Neuronal stem cell (in vitro differentiated cells): Measurements from ENCODE around the gene PARD3B.

Source experiments
- DNase-seq: peaks from one replicate; pipeline ENCODE4 v3.0.0-alpha.2; 2013; ENCODE audit warnings: low spot score
- H2AFZ ChIP-seq: one replicate; pipeline ENCODE4 v1.6.1; 2013; ENCODE audit warnings: mild to moderate bottlenecking, low read length, inconsistent platforms
- H2AK5ac ChIP-seq: 2 replicates; pipeline ENCODE4 v1.6.1; 2013; ENCODE audit warnings: low read depth, mild to moderate bottlenecking, inconsistent platforms, low read length, moderate library complexity, mixed read lengths
- H2BK120ac ChIP-seq: 2 replicates; pipeline ENCODE4 v1.6.1; 2013; ENCODE audit warnings: low read depth, mild to moderate bottlenecking, inconsistent platforms, low read length, moderate library complexity, mixed read lengths
- H2BK12ac ChIP-seq: one replicate; pipeline ENCODE4 v1.6.1; 2013; ENCODE audit warnings: low read length, inconsistent platforms
- H2BK15ac ChIP-seq: 2 replicates; pipeline ENCODE4 v1.6.1; 2013; ENCODE audit warnings: mild to moderate bottlenecking, low read length, inconsistent platforms, mixed read lengths
- H2BK5ac ChIP-seq: one replicate; pipeline ENCODE4 v1.6.1; 2013; ENCODE audit warnings: inconsistent platforms, mild to moderate bottlenecking, low read length, moderate library complexity
- H3K14ac ChIP-seq: one replicate; pipeline ENCODE4 v1.6.1; 2013; ENCODE audit warnings: low read length, inconsistent platforms
- H3K18ac ChIP-seq: 2 replicates; pipeline ENCODE4 v1.6.1; 2013; ENCODE audit warnings: low read length, inconsistent platforms
- H3K23ac ChIP-seq: 2 replicates; pipeline ENCODE4 v1.6.1; 2013; ENCODE audit warnings: low read depth, mild to moderate bottlenecking, mixed read lengths, low read length, inconsistent platforms; ENCODE audit not compliant: poor library complexity
- H3K27ac ChIP-seq: replicated peaks from 3 replicates; pipeline ENCODE4 v1.5.1; 2013; ENCODE audit warnings: low read length, inconsistent platforms
- H3K27me3 ChIP-seq, 3 experiments: 2 replicates each; pipeline ENCODE4 v1.6.1; 2013; ENCODE audit warnings: low read length in 3 of 3, mild to moderate bottlenecking in 2 of 3, inconsistent platforms in 1 of 3, low read depth in 1 of 3, mixed read lengths in 1 of 3, moderate library complexity in 1 of 3; ENCODE audit not compliant: control insufficient read depth in 3 of 3, insufficient read depth in 3 of 3
- H3K36me3 ChIP-seq, 2 donors: replicated peaks in 1 of 2; 2 replicates each; pipeline ENCODE4 v1.6.1; 2013; ENCODE audit warnings: low read length in 2 of 2; ENCODE audit not compliant: control insufficient read depth in 2 of 2, insufficient read depth in 2 of 2
- H3K4ac ChIP-seq: 2 replicates; pipeline ENCODE4 v1.6.1; 2013; ENCODE audit warnings: inconsistent platforms, mild to moderate bottlenecking, low read length, moderate library complexity
- H3K4me1 ChIP-seq, 2 donors: 1 replicate in 1 of 2; 2 replicates in 1 of 2; pipeline ENCODE4 v1.6.1; 2013; ENCODE audit warnings: low read length in 2 of 2, low read depth in 1 of 2; ENCODE audit not compliant: control insufficient read depth in 2 of 2, insufficient read depth in 1 of 2
- H3K4me2 ChIP-seq: one replicate; pipeline ENCODE4 v1.6.1; 2013; ENCODE audit warnings: mild to moderate bottlenecking, low read length, inconsistent platforms; ENCODE audit not compliant: insufficient read depth, poor library complexity, severe bottlenecking
- H3K4me3 ChIP-seq, 2 donors: 2 replicates each; pipeline ENCODE4 v1.5.1; 2013; ENCODE audit warnings: low read length in 2 of 2, mild to moderate bottlenecking in 2 of 2, inconsistent platforms in 1 of 2, moderate library complexity in 1 of 2
- H3K79me1 ChIP-seq: one replicate; pipeline ENCODE4 v1.6.1; 2013; ENCODE audit warnings: low read depth, mild to moderate bottlenecking, inconsistent platforms, low read length, moderate library complexity
- H3K9ac ChIP-seq: one replicate; pipeline ENCODE4 v1.6.1; 2013; ENCODE audit warnings: mild to moderate bottlenecking, low read depth, low read length, inconsistent platforms; ENCODE audit not compliant: poor library complexity
- H3K9me3 ChIP-seq, 2 donors: replicated peaks in 1 of 2; 2 replicates each; pipeline versions ENCODE3 to v1.6.1; 2013; ENCODE audit warnings: low read length in 2 of 2, mild to moderate bottlenecking in 2 of 2, inconsistent platforms in 1 of 2, low read depth in 1 of 2, mixed read lengths in 1 of 2, moderate library complexity in 1 of 2; ENCODE audit not compliant: control insufficient read depth in 2 of 2, insufficient read depth in 1 of 2
- H4K8ac ChIP-seq: one replicate; pipeline ENCODE4 v1.6.1; 2013; ENCODE audit warnings: low read depth, mild to moderate bottlenecking, inconsistent platforms, low read length, moderate library complexity
- H4K91ac ChIP-seq: one replicate; pipeline ENCODE4 v1.6.1; 2013; ENCODE audit warnings: low read length, low read depth, mild to moderate bottlenecking, inconsistent platforms; ENCODE audit not compliant: poor library complexity
- WGBS, 2 donors: extraction: QIAGEN DNeasy Blood & Tissue Kit; methylation state at CpG; one replicate each; pipeline ENCODE4 v1.1.7; 2013; ENCODE audit warnings: missing lambda C conversion rate in 2 of 2, mixed read lengths in 1 of 2; ENCODE audit not compliant: insufficient read length in 2 of 2, insufficient replicate concordance in 1 of 2; ENCODE audit errors: extremely low coverage in 2 of 2; 5-methylcytosine and 5-hydroxymethylcytosine counted together

The PARD3B gene

GRCh38 chr2:205441524-205441923 is 896.2 kb downstream of the PARD3B start:
- no peak overlapping the region for H2BK12ac ChIP-seq
- no peaks in the 10 kb centered on the region for H3K27me3 ChIP-seq
- no peak overlapping the region for H3K27ac ChIP-seq
- no peak overlapping the region for H2BK15ac ChIP-seq
- no peak overlapping the region for H3K4me2 ChIP-seq
- H3K23ac ChIP-seq = no peak overlapping the region
- peaks cover 2 to 6% of the 10 kb centered on the region in 2 donors for H3K9me3 ChIP-seq
- H2BK5ac ChIP-seq = no peak overlapping the region
- H2AK5ac ChIP-seq = no peak overlapping the region
- no peak overlapping the region for H3K18ac ChIP-seq
- no peak overlapping the region for H4K8ac ChIP-seq
- H3K4ac ChIP-seq = no peak overlapping the region
- no peak overlapping the region for H3K14ac ChIP-seq
- H3K79me1 ChIP-seq = peaks cover 2% of the 10 kb centered on the region
- DNase-seq = no peak
- H3K9ac ChIP-seq = no peak overlapping the region
- no peak overlapping the region for H2BK120ac ChIP-seq
- H4K91ac ChIP-seq = no peak overlapping the region
- H2AFZ ChIP-seq = no peak overlapping the region
- H3K4me1 ChIP-seq = no peaks in the 10 kb centered on the region
- no peaks in the 10 kb centered on the region for H3K36me3 ChIP-seq
- no peak overlapping the region for H3K4me3 ChIP-seq

DNA sequence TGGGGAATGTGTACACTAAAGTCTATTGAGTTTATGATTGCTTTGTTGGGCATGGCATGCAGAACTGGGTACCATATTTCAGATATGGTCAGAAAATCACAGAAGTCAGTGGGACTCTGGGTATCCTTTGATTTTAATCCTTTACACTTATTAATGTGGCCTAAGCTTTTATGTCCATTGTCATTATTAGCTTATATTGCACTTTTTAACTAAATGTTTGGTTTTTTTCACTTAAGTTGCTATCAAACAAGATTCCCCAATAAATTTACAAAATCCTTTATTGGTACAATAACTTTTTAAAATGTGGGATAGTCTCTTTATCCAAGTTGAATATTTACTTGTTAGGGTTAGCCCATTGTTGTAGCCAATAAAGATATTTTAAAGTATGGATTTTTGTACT is 902.9 kb downstream of the PARD3B start:
- H3K9me3 ChIP-seq = peaks cover 2 to 4% of the 10 kb centered on the region in 2 donors
- H2BK120ac ChIP-seq = no peak overlapping the region
- no peak overlapping the region for H2BK12ac ChIP-seq
- H2AK5ac ChIP-seq = no peak overlapping the region
- peaks cover 2% of the 10 kb centered on the region for H3K79me1 ChIP-seq
- no peak overlapping the region for H3K4ac ChIP-seq
- no peaks in the 10 kb centered on the region for H3K27me3 ChIP-seq
- H3K18ac ChIP-seq = no peak overlapping the region
- H3K4me3 ChIP-seq = no peak overlapping the region
- no peak overlapping the region for H3K14ac ChIP-seq
- no peak overlapping the region for H3K23ac ChIP-seq
- no peak overlapping the region for H3K4me2 ChIP-seq
- no peak overlapping the region for H2BK15ac ChIP-seq
- no peaks in the 10 kb centered on the region for H3K4me1 ChIP-seq
- no peaks in the 10 kb centered on the region for H3K36me3 ChIP-seq
- H2AFZ ChIP-seq = no peak overlapping the region
- no peak for DNase-seq
- H4K8ac ChIP-seq = no peak overlapping the region
- no peak overlapping the region for H2BK5ac ChIP-seq
- H3K9ac ChIP-seq = no peak overlapping the region
- no peak overlapping the region for H4K91ac ChIP-seq
- H3K27ac ChIP-seq = no peak overlapping the region

- no peak for DNase-seq
- no peaks in the 10 kb centered on the region for H3K9me3 ChIP-seq
- H3K4me1 ChIP-seq = no peaks in the 10 kb centered on the region
- H3K4me3 ChIP-seq = no peak overlapping the region
- no peaks in the 10 kb centered on the region for H3K27me3 ChIP-seq
- H3K79me1 ChIP-seq = no peaks in the 10 kb centered on the region
- H3K23ac ChIP-seq = no peak overlapping the region
- H3K18ac ChIP-seq = no peak overlapping the region
- H2AFZ ChIP-seq = no peak overlapping the region
- no peak overlapping the region for H3K4me2 ChIP-seq
- no peak overlapping the region for H2BK12ac ChIP-seq
- H2BK5ac ChIP-seq = no peak overlapping the region
- H3K14ac ChIP-seq = no peak overlapping the region
- H4K91ac ChIP-seq = no peak overlapping the region
- no CpG with 5 or more reads among the region's 4 CpGs for WGBS, 2 donors
- no peak overlapping the region for H3K27ac ChIP-seq
- H3K9ac ChIP-seq = no peak overlapping the region
- H2BK120ac ChIP-seq = no peak overlapping the region
- H2BK15ac ChIP-seq = no peak overlapping the region
- H3K4ac ChIP-seq = no peak overlapping the region
- H3K36me3 ChIP-seq = no peaks in the 10 kb centered on the region
- no peak overlapping the region for H4K8ac ChIP-seq
- H2AK5ac ChIP-seq = no peak overlapping the region
Measured at GRCh38 chr2:205451901-205452512, 906.7 kb downstream of the PARD3B start.

DNA sequence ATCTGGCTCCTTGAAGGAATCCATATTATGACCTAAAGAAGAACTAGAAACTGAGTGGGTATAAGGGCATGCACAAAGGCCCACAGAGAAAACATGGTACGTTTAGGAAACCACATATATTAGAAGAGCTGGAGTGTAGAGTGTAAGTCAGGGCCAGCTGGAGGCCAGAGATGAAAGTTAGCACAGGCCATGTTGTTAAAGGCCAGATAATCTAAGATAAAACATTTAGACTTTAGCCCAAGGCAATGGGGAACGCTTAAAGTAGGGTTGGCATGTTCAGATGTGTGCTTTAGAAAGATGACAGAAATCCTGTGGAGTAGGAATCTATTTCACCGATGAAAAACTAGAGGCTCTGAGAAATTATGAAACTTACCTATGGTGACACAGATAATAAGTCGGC is 907.9 kb downstream of the PARD3B start:
- H2AFZ ChIP-seq = no peak overlapping the region
- no peak overlapping the region for H3K9ac ChIP-seq
- no peak overlapping the region for H3K4me3 ChIP-seq
- H3K79me1 ChIP-seq = no peaks in the 10 kb centered on the region
- H3K36me3 ChIP-seq = no peaks in the 10 kb centered on the region
- H3K4me1 ChIP-seq = no peaks in the 10 kb centered on the region
- no peak overlapping the region for H2BK15ac ChIP-seq
- no peak overlapping the region for H2BK120ac ChIP-seq
- no peak overlapping the region for H3K18ac ChIP-seq
- H4K8ac ChIP-seq = no peak overlapping the region
- no peak for DNase-seq
- H2BK12ac ChIP-seq = no peak overlapping the region
- no peak overlapping the region for H3K4ac ChIP-seq
- no peak overlapping the region for H3K23ac ChIP-seq
- H3K4me2 ChIP-seq = no peak overlapping the region
- no peak overlapping the region for H3K27ac ChIP-seq
- no peak overlapping the region for H2BK5ac ChIP-seq
- H4K91ac ChIP-seq = no peak overlapping the region
- H3K14ac ChIP-seq = no peak overlapping the region
- H3K27me3 ChIP-seq = no peaks in the 10 kb centered on the region
- WGBS, 2 donors = no CpG with 5 or more reads among the region's 4 CpGs
- H3K9me3 ChIP-seq = no peaks in the 10 kb centered on the region
- no peak overlapping the region for H2AK5ac ChIP-seq
